Inferior parietal cortex (tissue), 1 donor: Measurements from ENCODE around the gene ZCCHC17.
"Not testable (repeated sequence)": the region's sequence is repeated elsewhere in the genome, so short reads cannot be mapped to it uniquely, and the experiment has no call there.

Source experiments
- DNase-seq: peaks from one replicate; pipeline ENCODE4 v3.0.0-alpha.2; 2016; ENCODE audit errors: extremely low spot score

The ZCCHC17 gene

DNA sequence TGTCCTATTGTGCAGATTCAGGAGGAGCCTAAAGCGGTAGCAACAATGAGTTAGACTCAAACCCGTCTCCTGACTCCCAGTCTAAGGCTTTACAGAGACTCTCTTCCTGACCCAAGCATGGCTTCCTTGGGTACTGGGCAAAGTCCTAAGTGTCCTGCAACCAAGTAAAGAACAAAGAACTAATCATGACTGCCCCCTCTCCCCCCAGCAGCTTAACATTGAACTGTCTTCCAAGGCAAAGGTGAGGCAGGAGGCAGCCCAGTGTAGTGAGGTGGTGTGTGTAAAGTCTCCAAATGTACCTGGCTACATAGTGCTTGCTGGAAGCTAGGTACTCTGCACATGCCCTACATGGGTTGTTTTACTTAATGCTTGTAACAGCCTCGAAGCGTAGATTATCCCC, 73.7 kb downstream of the ZCCHC17 start:
- no peak for DNase-seq

DNA sequence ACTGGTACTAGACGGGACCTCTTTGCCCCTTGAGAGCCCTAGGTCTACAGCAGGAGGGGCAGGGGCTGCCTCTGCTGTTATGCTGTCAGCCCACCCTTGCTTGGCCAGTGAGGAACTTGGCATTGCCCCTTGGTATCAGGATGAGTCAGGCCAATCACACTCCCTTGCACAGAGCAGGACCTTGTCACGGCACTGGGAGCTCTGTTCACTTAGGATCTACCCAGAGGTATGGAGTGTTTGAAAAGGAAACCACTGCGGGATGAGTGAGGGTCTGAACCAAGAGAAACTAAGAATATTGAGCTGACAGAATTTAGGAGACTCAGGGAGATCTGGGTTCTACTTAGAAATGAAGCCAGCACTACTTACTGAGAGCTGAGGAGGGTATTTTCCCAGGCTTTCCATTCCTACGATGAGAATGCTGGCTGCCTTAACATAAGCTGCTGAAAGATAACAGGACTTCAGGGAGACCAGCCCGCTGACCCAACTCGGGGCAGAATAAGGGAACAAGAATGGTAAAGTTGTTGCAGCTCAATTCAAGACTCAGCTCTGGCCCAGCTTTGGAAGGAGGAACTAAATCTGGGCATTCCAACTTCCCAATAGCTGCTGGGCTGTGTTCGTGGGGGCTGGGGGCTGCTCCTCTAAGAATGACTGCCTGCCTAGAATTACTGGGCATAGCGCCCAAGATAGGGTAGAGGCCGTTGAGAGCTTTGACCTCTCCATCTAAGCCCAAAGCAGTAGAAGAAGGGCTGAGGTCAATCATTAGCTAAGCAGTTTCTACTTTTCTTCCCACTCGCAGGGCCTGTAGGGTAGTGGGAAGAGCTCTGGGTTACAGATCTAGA, 74.5 kb downstream of the ZCCHC17 start:
- peak; percentile 19 for DNase-seq

DNA sequence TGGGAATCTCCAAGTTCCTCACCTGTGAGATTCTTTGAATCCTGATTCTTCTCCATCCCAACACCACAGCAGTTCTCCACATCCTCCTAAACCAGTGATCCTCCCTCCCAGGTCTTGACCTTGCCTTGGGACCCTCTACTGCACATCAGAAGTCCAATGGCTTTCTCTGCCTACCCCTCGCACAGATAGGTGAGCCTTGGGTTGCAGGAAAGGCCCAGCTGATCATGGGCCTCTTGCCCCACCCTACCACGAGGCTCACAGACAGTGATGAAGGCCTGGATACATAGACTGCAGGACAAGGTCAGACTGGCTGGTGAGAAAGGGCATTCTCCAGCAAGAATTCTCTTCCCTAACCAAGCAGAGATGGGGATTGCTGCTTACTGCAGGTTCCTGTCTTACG, 75.2 kb downstream of the ZCCHC17 start:
- peak; percentile 22 for DNase-seq

DNA sequence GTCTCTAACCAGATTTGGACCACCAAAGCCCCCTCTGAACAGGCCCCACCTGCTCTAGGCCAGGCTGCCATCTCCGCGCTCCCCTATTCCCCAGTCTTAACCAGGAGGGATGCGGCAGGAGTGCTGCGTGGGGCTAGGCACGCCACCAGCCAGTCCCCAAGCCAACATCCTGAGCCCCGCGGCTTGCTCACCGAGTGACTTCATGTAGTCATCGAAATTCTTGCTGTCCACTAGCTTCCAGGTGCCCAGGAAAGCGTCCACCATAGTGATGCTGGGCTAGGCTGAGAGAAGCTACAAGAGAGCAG, 75.9 kb downstream of the ZCCHC17 start:
- no peak for DNase-seq

DNA sequence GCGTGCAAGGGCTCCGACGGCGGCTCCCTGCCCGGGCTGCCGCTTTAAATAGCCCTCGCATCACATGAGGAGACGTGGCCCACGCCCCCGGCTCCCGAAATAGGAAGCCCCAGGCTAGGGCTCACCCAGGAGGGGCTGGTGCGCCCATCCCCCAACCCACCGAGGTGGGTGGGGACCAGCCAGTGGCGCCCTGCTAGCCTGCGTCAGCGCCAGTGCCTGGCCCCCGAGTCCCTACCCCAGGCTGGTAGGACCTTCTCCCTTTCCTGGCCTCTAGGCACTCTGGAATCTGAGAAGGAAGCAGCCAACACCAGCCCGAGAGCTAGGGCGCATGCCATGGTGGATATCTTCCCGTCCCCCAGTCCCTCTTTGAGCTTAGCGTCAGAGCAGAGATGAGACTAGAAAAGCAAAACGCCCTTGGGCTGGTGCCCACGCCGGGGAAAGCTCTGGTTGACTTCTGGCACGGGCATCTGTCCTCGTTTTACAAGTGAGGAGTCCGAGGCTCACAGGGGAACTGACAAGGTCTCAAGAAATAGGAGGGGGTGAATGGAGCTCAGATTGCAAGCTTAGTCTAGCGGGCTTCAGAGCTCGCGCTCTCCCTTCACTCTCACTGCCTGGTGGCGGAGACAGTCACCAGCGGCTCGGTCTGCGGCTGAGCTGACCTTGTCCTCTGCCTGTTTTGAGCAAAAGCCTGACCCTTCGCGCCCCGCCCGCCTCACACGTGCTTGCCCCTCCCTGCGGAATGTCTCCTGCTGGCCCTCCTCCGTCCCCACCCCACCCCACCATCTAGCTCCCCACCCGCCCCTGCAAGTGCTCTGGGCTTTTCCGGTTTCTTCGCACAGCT, 76.4 kb downstream of the ZCCHC17 start, which contains the start of gene FABP3:
Gene FABP3 (minus strand): TSS at position 21 of the 841 bp plus-strand sequence. CDS start 62 bp downstream, outside the sequence.
- DNase-seq: peak; percentile 62

DNA sequence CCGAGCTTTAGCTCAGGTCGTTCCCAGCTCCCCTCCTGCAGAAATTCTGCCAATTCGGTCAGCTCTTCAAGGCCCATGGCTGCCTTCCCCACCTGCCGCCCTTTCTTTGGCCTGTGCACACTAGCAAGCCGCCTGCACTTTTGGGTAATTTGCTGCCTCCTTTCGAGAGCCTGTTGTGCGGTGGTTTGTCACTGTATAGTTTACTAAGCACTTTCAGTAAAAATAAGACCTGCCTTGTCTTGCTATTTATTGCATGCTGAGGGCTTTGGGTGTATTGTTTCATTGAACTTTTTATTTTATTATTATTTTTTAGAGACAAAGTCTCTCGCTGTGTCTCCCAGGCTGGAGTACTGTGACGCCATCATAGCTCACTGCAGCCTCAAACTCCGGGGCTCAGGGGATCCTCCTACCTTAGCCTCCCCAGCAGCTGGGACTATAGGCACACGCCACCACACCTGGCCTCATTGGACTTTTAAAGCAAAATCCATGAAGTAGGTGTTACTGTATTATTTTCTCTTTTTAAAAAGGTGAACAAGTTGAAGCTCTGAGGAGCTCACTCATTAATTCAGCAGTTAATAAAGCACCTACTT, 77.2 kb downstream of the ZCCHC17 start:
- no peak for DNase-seq

DNA sequence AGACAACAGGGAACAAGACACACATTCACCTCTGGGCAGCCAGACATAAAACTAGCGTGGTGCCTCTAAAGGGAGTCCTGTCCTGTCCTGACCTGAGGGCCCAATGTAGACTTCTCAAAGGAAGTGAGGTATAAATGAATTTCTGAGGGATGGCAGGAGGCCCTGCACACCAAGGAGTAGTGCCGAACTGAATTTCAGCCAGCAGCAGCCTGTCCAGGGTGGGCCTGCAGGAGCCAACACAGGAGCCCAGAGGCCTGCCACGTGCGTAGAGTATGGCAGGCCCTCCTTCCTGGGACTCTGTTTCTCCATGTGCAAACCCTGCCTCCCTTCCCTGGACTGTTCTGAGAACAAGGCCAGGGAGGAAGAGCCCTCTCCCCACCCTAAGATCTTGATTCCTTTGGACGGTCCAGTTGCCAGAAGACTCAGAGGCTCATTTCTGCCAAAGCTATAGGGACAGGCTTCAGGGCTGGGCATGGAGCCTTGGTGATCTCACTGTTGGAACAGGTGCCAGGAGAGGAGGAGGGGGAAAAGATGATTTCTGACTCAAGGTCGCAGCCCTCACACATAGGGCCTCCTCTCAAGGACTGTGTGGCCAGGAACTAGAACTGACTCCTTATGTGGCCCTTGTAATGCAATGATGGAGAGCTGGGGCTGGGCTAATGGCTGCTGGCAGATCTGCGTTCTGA, 77.8 kb downstream of the ZCCHC17 start:
- DNase-seq: no peak

DNA sequence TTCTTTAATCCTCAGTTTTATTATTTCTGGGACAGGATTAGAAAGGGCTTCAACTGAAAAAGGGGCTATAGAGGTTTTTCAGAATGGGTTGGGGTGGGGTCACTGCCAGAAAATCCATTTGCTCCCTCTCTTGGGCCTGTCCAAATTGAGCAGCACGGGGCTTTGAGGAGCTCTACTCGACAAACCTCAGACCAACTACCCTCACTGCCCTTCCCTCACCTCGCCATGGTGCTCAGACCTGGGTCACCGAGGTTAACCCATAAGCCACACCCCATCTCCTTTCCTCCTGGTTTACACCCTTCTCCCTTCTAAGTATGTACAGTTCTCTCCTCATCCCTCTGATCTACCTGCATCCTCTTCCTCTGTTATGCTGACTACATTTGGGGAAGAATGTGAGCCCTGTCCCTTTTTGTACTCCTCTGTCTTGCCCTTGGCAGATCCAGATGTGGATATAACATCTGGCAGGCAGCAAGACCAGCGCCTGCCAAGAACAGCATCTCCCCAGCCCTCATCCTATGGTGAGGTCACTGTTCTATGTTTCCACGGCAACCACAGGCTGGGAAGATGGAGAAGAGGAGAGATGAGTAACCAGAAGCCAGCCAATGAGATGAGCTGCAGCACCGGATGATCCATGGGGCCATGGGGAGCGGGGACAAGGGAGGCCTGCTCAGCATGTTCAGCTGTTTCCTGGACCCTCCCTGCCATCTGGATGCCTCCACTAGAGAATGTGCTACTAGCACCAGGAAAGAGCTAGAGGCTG, 79.7 kb downstream of the ZCCHC17 start:
- peak; percentile 91 for DNase-seq

DNA sequence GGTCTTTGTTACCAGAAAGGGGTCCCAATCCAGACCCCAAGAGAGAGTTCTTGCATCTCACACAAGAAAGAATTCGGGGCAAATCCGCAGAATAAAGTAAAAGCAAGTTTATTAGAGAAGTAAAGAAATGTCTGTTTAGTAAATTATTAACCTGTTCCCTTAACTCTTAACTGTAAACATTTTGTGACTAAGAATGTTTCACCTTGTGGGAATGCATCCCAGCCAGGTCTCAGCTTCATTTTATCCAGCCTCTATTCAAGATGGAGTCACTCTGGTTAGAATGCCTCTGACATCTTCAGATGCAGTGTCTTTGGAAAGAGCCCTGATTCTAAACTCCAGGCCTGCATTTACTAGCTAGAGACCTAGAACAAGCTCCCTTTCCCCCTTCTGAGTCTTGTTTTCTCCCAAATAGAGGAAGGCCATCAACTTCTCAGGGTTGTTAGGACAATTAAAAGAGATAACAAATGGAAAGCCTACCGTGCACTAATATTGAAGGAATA, 80.6 kb downstream of the ZCCHC17 start:
- DNase-seq: no peak

DNA sequence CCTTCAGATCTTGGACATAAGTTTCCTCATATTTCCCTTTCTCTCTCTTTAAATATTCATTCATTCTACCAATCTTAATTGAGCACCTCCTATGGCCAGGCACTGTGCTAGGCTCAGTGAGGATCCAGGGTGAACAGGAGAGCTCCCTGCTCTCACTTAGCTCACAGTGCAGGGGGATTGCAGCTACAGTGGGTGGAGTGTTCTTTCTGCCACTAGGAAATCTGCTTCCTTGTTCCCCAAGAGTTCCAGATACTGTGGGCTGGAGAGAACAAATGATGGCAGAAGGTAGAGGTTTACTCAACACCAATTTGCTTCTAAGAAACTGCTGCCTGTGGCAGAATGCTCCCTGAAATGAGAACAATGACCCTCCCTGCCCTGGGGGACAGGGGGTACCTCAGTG, 81.2 kb downstream of the ZCCHC17 start:
- no peak for DNase-seq

DNA sequence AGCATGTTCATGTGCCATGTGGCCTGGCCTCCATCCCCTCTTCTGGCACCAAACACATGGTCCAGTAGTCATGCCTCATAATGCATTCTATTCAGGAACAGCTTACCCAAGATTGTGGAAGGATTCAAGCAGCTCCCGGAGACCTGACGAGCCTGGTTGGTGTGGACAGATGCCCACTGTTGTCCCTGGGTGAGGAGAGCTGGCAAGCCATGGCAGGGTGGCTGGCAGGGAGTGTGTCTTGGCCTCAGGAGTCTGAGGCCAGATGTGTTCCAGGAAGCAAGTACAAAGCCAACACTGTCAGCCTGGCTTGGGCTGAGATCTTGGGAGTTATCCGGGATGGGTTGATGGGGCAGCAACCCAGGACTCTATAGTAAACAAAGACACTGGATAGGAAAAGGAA, 83.3 kb downstream of the ZCCHC17 start:
- DNase-seq: no peak

DNA sequence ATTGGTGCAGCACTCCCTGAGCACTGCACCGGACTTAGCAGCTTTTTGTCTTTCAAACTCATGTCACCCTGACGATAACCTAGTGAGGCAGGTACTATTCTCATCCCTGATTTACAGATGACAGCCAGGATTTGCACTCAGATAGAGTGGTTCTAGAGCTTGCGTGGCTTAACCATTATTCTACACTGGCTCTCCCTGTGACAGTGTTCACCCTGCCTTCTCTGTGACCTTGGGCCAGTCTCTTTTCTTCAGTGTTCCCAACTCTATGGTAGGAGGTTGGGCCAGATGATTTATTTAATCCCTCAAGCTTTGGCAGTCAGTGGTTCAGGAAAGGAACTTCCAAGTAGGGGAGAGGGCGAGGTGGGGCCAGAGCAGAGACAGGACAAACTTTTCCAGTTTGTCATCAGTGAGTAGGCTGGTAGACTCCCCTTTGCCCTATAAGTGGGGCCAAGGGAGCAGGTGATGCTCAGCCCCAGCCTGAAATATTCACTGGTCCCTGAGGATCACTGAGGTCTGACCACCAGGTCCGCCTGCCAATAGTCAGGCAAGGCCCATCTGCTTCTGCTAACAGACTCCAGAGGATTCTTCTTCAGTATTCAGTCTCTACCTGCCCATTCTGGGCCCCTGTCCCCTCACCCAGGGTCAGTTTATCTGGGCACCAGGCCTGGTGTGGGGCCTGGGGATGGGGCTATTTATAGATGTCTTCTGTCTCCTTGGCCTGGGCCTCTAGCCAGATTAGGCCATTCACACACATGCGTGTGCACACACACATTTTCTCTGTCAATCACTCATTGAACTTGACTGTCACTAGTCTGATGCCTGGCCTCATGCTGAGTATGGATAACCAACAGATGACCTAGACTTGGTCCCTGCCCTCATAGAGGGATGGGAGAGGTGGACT, 84.8 kb downstream of the ZCCHC17 start:
- DNase-seq: no peak

DNA sequence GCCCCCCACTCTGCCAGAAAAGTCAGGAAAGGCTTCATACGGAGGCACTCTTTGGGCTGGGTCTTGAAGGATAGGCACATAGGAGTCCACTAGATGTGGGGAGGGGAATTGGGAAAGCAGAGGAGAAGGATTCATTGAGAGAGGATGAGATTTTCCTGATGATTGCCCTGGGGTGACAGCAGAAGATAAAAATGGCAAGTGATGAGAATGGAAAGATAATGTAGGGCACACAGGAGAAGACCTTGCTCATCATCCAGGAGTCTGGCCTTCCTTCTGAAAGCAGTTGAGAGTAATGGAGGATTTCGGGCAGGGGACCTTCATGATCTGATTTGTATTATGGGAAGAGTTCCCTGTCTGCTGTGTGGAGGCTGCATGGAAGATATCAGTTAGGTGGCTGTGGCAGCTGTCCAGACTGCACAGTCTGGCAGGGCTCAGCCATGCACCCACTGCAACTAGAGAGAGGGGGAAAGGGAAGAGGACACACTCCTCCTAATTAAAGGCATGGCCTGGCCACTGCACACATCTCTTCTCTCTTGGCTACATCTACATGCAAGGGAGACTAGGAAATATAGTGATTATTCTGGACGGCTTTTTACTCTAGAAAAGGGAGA, 85.7 kb downstream of the ZCCHC17 start:
- DNase-seq: no peak

DNA sequence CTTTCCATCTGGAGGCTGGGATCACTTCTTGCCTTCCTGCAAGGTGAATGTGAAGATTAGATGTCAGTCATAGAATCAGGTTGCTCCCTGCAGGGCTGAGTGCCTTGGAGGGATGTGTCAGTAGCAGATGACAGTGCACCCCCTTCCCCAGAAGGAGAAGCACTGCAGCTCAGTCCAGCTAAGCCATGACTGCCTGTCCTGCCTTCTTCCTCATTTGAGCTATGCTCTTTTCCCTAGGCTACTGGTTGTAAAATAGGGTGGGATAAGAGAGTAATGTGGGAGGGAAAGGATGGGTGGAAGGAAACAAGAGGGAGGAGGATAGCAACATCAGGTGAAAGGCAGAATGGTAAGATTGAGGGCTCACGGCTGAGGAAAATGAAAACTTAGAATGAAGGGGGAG, 87.1 kb downstream of the ZCCHC17 start:
- DNase-seq: no peak

DNA sequence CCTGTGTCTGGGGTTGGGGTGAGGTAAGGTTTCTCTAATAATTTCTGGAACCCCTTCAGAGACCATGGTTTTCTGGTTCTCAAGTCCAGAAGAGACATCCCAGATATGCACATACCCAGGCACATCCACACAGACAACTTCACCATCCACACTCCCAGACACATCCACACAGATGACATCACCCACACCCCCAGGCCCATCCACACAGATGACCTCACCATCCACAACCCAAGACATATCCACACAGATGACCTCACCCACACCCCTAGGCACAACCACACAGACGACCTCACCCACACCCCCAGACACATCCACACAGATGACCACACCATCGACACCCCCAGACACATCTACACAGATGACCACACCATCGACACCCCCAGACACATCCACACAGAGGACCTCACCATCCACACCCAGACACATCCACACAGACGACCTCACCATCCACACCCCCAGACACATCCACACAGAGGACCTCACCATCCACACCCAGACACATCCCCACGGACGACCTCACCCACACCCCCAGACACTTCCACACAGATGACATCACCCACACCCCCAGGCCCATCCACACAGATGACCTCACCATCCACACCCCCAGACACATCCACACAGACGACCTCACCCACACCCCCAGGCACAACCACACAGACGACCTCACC, 89.9 kb downstream of the ZCCHC17 start:
- not testable (repeated sequence) for DNase-seq

DNA sequence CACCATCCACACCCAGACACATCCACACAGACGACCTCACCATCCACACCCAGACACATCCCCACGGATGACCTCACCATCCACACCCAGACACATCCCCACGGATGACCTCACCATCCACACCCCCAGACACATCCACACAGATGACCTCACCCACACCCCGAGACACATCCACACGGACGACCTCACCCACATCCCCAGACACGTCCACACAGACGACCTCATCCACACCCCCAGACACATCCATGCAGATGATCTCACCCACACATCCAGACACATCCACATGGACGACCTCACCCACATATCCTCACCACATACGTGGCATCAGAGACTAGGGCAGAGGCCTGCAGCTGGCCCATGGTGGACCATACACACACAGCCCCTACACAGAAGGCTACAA, 90.8 kb downstream of the ZCCHC17 start:
- DNase-seq: no peak

DNA sequence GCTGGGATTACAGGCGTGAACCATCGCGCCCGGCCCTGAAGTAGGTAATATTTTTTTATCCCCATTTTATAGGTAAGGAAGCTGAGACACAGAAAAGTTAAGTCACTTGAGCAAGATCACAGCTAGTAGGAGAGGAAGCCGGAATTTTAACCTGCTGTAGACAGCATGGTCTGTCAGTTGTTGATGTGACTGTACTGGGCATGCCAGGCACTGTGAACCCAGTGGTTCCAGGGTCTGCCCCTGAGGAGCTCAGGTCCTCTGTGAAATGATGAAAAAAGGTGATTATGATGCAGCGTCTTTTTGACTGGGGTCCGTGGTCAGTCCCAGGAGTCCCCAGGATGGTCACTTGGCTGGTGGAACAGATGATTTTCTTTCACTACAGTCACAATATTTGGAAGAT, 92.8 kb downstream of the ZCCHC17 start:
- DNase-seq: no peak

DNA sequence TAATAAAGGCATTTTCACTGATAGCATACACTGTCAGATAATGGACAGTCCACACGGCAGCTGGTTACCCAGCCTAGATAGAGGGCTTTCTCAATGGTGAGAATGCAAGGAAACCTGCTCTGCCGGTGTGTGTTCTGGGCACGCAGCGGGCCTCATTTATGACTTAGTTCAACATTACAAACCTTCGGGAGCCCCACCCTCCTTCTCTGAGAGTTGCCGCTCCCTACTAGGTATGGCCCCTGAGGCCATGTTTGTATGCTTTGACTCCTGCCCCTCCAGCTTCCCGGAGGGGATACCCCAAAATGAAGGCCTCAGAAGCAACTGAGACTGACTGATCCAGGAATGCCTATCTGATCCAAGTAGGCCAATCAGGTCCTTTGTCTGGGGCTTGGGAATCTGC, 93.2 kb downstream of the ZCCHC17 start:
- no peak for DNase-seq

DNA sequence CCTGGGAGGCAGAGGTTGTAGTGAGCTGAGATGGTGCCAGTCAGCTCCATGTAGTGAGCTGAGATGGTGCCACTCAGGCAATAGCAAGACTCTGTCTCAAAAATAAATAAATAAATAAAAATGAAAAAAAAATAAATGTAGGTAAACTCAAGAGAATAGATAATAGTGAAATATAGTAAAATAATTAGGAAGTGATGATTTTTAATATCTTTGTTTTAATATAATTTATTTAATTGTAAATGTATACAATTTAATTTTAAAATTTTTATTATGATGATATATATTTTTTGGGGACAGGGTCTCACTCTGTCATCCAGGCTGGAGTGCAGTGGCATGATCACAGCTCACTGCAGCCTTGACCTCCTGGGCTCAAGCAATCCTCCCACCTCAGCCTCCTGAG, 96.6 kb downstream of the ZCCHC17 start:
- DNase-seq: no peak
